ENCODE data around the gene NHLRC3.

NHLRC3 gene

DNA sequence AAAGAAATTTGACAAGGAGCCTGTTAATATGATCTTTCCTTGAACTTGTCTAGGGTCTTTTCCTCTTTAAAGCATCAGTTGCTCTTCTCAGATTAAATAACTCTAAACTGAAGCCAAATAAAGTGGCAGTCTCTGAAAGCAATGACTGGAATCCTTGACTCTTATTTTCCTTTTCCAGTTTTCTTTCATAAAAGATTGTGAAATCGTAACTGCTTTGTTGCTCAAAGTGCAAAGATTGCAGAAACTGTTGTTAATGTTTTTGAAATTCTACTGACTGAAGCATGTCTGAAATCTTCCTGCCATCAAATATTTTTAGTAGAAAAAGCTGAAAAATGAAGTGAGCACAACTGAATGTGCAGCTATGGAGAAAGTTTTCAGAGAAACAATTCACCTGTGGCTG is 1.9 kb downstream of the NHLRC3 start:
- no peak overlapping the region for H3K27ac ChIP-seq (ENCODE audit: low read length)
- no peak overlapping the region for H3K4me3 ChIP-seq (ENCODE audit: low read length)
- H3K4me1 ChIP-seq (ENCODE audit: control insufficient read depth, insufficient read depth, low read length): no peaks in the 10 kb centered on the region; the same call in 1 of the 2 replicates

DNA sequence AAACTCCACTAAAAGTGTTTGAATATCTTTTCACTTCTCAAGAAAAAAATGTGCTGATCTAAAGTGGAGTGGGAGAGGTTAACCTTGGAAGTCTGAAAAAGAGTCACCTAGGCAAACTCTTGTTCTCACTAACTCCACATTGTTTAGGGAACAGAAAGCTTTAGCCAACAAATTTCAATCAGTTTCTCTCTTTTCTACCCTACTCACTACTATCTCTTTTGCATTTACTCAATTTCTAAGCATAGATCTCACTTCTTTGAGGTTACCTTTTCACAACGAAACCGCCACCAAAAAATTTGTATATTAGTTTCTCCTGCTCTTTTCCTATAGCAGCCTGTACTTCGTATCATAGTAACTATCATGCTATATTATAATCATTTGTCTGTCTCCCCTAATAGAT is 6.3 kb downstream of the NHLRC3 start:
- no peak for DNase-seq (ENCODE audit: low read depth, low spot score)
- Histone ChIP-seq H3K4me1 (ENCODE audit: control insufficient read depth, insufficient read depth, low read length) (no peaks in the 10 kb centered on the region), H3K36me3 (ENCODE audit: control insufficient read depth, insufficient read depth, low read length) (peaks cover 2% of the 10 kb centered on the region; the same call in 1 of the 2 replicates), H3K27me3 (ENCODE audit: control insufficient read depth, insufficient read depth, low read length) (no peaks in the 10 kb centered on the region), H3K9me3 (ENCODE audit: control insufficient read depth, insufficient read depth, low read length) (no peaks in the 10 kb centered on the region), H3K4me3 (ENCODE audit: low read length) (no peak overlapping the region), H3K27ac (ENCODE audit: low read length) (no peak overlapping the region)
- WGBS (ENCODE audit: insufficient coverage, insufficient read length): 100% methylated on average over 2 of the region's 3 CpGs

More for the DNA sequence above, 1.9 kb downstream of the NHLRC3 start:
- WGBS (ENCODE audit: insufficient coverage, insufficient read length): no CpG with 5 or more reads among the region's 1 CpG
- DNase-seq (ENCODE audit: low read depth, low spot score): no peak
- H3K36me3 ChIP-seq (ENCODE audit: control insufficient read depth, insufficient read depth, low read length): no peaks in the 10 kb centered on the region
- no peaks in the 10 kb centered on the region for H3K9me3 ChIP-seq (ENCODE audit: control insufficient read depth, insufficient read depth, low read length)
- H3K27me3 ChIP-seq (ENCODE audit: control insufficient read depth, insufficient read depth, low read length): no peaks in the 10 kb centered on the region

DNA sequence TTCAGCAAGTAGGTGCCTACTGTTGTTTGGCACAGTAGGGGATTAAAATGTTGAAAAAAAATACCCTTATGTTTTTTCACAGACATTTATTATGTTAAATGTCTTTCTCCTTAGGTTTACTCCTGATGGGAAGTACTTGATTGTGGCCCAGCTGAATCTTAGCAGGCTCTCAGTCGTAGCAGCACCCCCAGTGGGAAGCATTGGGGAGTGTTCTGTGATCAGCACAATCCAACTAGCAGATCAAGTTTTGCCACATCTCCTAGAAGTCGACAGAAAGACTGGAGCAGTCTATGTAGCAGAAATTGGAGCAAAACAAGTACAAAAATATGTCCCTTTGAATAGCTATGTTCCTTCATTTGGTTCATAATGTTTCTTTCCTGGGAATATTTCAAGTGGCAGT is 9.3 kb downstream of the NHLRC3 start:
- no peak overlapping the region for H3K4me3 ChIP-seq (ENCODE audit: low read length)
- H3K36me3 ChIP-seq (ENCODE audit: control insufficient read depth, insufficient read depth, low read length): peaks cover 2% of the 10 kb centered on the region; the same call in 1 of the 2 replicates
- H3K27ac ChIP-seq (ENCODE audit: low read length): no peak overlapping the region
- H3K27me3 ChIP-seq (ENCODE audit: control insufficient read depth, insufficient read depth, low read length): no peaks in the 10 kb centered on the region
- WGBS (ENCODE audit: insufficient coverage, insufficient read length): no CpG with 5 or more reads among the region's 2 CpGs
- no peak for DNase-seq (ENCODE audit: low read depth, low spot score)
- no peaks in the 10 kb centered on the region; the same call in 1 of the 2 replicates for H3K4me1 ChIP-seq (ENCODE audit: control insufficient read depth, insufficient read depth, low read length)
- H3K9me3 ChIP-seq (ENCODE audit: control insufficient read depth, insufficient read depth, low read length): no peaks in the 10 kb centered on the region

- DNase-seq (ENCODE audit: low read depth, low spot score): no peak
- Histone ChIP-seq H3K4me3 (ENCODE audit: low read length) (no peak overlapping the region), H3K27ac (ENCODE audit: low read length) (no peak overlapping the region), H3K36me3 (ENCODE audit: control insufficient read depth, insufficient read depth, low read length) (peaks cover 2% of the 10 kb centered on the region; the same call in 1 of the 2 replicates), H3K27me3 (ENCODE audit: control insufficient read depth, insufficient read depth, low read length) (no peaks in the 10 kb centered on the region), H3K4me1 (ENCODE audit: control insufficient read depth, insufficient read depth, low read length) (no peaks in the 10 kb centered on the region; the same call in 1 of the 2 replicates), H3K9me3 (ENCODE audit: control insufficient read depth, insufficient read depth, low read length) (no peaks in the 10 kb centered on the region)
Observed at GRCh38 chr13:39048806-39049205, 10.6 kb downstream of the NHLRC3 start.

DNA sequence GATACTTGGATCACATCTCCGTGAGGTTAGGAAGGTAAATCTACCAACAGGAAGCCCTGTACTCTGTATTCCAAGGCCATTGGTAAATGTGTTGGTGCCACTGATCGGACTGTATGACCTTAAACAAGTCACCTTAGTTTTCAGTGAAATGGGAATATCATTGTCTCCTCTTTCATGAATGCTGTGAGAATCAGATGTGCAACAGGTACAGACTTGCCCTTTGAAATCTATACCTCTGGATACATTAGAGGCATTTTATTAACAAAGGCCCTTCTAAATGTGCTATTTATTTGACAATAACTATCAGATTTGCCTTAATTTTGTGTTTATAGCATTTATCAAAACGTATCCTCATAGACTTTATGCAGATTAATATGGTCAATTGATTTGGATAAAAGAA is 11.0 kb downstream of the NHLRC3 start:
- DNase-seq (ENCODE audit: low read depth, low spot score): no peak
- Histone ChIP-seq H3K36me3 (ENCODE audit: control insufficient read depth, insufficient read depth, low read length) (peaks cover 2% of the 10 kb centered on the region; the same call in 1 of the 2 replicates), H3K4me3 (ENCODE audit: low read length) (no peak overlapping the region), H3K27me3 (ENCODE audit: control insufficient read depth, insufficient read depth, low read length) (no peaks in the 10 kb centered on the region), H3K9me3 (ENCODE audit: control insufficient read depth, insufficient read depth, low read length) (no peaks in the 10 kb centered on the region), H3K4me1 (ENCODE audit: control insufficient read depth, insufficient read depth, low read length) (no peaks in the 10 kb centered on the region; the same call in 1 of the 2 replicates), H3K27ac (ENCODE audit: low read length) (no peak overlapping the region)
- WGBS (ENCODE audit: insufficient coverage, insufficient read length): no CpG with 5 or more reads among the region's 3 CpGs

- H3K9me3 ChIP-seq (ENCODE audit: control insufficient read depth, insufficient read depth, low read length): no peaks in the 10 kb centered on the region
- no peaks in the 10 kb centered on the region; the same call in 1 of the 2 replicates for H3K4me1 ChIP-seq (ENCODE audit: control insufficient read depth, insufficient read depth, low read length)
- H3K27me3 ChIP-seq (ENCODE audit: control insufficient read depth, insufficient read depth, low read length): no peaks in the 10 kb centered on the region
- H3K36me3 ChIP-seq (ENCODE audit: control insufficient read depth, insufficient read depth, low read length): peaks cover 2% of the 10 kb centered on the region; the same call in 1 of the 2 replicates
- WGBS (ENCODE audit: insufficient coverage, insufficient read length): no CpG with 5 or more reads among the region's 1 CpG
- no peak overlapping the region for H3K27ac ChIP-seq (ENCODE audit: low read length)
- no peak overlapping the region for H3K4me3 ChIP-seq (ENCODE audit: low read length)
- no peak for DNase-seq (ENCODE audit: low read depth, low spot score)
Observed at GRCh38 chr13:39051157-39051556, 12.9 kb downstream of the NHLRC3 start.

DNA sequence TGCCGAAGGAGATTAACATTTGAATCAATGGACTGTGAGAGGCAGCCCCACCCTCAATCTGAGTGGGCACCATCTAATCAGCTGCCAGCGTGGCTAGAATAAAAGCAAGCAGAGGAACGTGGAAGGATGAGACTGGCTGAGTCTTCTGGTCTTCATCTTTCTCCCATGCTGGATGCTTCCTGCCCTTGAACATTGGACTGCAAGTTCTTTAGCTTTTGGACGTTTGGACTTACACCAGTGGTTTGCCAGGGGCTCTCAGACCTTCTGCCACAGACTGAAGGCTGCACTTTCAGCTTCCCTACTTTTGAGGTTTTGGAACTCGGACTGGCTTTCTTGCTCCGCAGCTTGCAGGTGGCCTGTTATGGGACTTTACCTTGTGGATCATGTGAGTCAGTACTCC is 14.7 kb downstream of the NHLRC3 start:
- Histone ChIP-seq H3K27me3 (ENCODE audit: control insufficient read depth, insufficient read depth, low read length) (no peaks in the 10 kb centered on the region), H3K4me3 (ENCODE audit: low read length) (no peak overlapping the region), H3K36me3 (ENCODE audit: control insufficient read depth, insufficient read depth, low read length) (peaks cover 2% of the 10 kb centered on the region; the same call in 1 of the 2 replicates), H3K9me3 (ENCODE audit: control insufficient read depth, insufficient read depth, low read length) (no peaks in the 10 kb centered on the region), H3K27ac (ENCODE audit: low read length) (no peak overlapping the region), H3K4me1 (ENCODE audit: control insufficient read depth, insufficient read depth, low read length) (no peaks in the 10 kb centered on the region; the same call in 1 of the 2 replicates)
- no CpG with 5 or more reads among the region's 6 CpGs for WGBS (ENCODE audit: insufficient coverage, insufficient read length)
- no peak for DNase-seq (ENCODE audit: low read depth, low spot score)

DNA sequence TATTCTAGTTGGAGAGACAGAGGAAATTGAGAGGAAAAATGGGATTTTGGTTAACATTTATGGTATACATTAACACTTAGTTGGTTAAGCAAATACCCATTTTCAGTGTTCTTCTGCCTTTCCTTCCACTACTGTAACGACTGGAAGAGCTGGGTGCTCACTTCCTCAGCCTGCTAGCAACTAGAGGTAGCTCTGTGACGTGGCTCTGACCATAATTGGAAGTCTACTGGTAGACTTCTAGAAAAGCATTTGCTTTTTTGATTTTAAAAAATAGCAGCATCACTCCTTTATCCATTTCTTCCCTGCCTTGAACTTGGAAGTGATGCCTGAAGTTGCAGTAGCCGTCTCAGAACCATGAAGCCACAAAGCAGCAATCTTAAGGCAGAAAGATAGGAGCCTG is 15.9 kb downstream of the NHLRC3 start:
- WGBS (ENCODE audit: insufficient coverage, insufficient read length): no CpG with 5 or more reads among the region's 3 CpGs

GRCh38 chr13:39056018-39056417 is 17.8 kb downstream of the NHLRC3 start:
- Histone ChIP-seq H3K27ac (ENCODE audit: low read length) (no peak overlapping the region), H3K9me3 (ENCODE audit: control insufficient read depth, insufficient read depth, low read length) (no peaks in the 10 kb centered on the region), H3K4me1 (ENCODE audit: control insufficient read depth, insufficient read depth, low read length) (no peaks in the 10 kb centered on the region; the same call in 1 of the 2 replicates), H3K27me3 (ENCODE audit: control insufficient read depth, insufficient read depth, low read length) (no peaks in the 10 kb centered on the region), H3K36me3 (ENCODE audit: control insufficient read depth, insufficient read depth, low read length) (no peaks in the 10 kb centered on the region), H3K4me3 (ENCODE audit: low read length) (no peak overlapping the region)
- WGBS (ENCODE audit: insufficient coverage, insufficient read length): no CpG with 5 or more reads among the region's 1 CpG
- no peak for DNase-seq (ENCODE audit: low read depth, low spot score)

More for the DNA sequence above, 15.9 kb downstream of the NHLRC3 start:
- H3K4me1 ChIP-seq (ENCODE audit: control insufficient read depth, insufficient read depth, low read length): no peaks in the 10 kb centered on the region; the same call in 1 of the 2 replicates
- H3K27me3 ChIP-seq (ENCODE audit: control insufficient read depth, insufficient read depth, low read length): no peaks in the 10 kb centered on the region
- DNase-seq (ENCODE audit: low read depth, low spot score): no peak
- H3K27ac ChIP-seq (ENCODE audit: low read length): no peak overlapping the region
- H3K9me3 ChIP-seq (ENCODE audit: control insufficient read depth, insufficient read depth, low read length): no peaks in the 10 kb centered on the region
- peaks cover 1% of the 10 kb centered on the region; the same call in 1 of the 2 replicates for H3K36me3 ChIP-seq (ENCODE audit: control insufficient read depth, insufficient read depth, low read length)
- no peak overlapping the region for H3K4me3 ChIP-seq (ENCODE audit: low read length)

DNA sequence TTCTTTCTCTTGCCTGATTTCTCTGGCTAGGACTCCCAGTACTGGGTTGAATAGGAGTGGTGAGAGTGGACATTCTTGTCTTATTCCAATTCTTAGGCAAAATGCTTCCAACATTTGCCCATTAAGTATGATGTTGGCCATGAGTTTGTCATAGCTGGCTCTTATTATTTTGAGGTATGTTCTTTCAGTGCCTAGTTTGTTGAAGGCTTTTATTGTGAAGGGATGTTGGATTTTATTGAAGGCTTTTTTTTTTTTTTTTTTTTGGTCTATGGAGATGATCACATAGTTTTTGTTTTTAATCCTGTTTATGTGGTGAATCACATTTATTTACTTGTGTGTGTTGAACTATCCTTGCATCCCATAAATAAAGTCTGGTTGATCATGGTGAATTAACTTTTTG is 19.8 kb downstream of the NHLRC3 start:
- no peaks in the 10 kb centered on the region for H3K4me1 ChIP-seq (ENCODE audit: control insufficient read depth, insufficient read depth, low read length)
- H3K4me3 ChIP-seq (ENCODE audit: low read length): no peak overlapping the region
- no peak for DNase-seq (ENCODE audit: low read depth, low spot score)
- no peaks in the 10 kb centered on the region for H3K27me3 ChIP-seq (ENCODE audit: control insufficient read depth, insufficient read depth, low read length)
- H3K27ac ChIP-seq (ENCODE audit: low read length): no peak overlapping the region
- H3K36me3 ChIP-seq (ENCODE audit: control insufficient read depth, insufficient read depth, low read length): no peaks in the 10 kb centered on the region
- H3K9me3 ChIP-seq (ENCODE audit: control insufficient read depth, insufficient read depth, low read length): no peaks in the 10 kb centered on the region

GRCh38 chr13:39062004-39062403 is 23.7 kb downstream of the NHLRC3 start:
- H3K9me3 ChIP-seq (ENCODE audit: control insufficient read depth, insufficient read depth, low read length): no peaks in the 10 kb centered on the region
- H3K27ac ChIP-seq (ENCODE audit: low read length): no peak overlapping the region
- no peaks in the 10 kb centered on the region for H3K36me3 ChIP-seq (ENCODE audit: control insufficient read depth, insufficient read depth, low read length)
- no peaks in the 10 kb centered on the region for H3K4me1 ChIP-seq (ENCODE audit: control insufficient read depth, insufficient read depth, low read length)
- no CpG with 5 or more reads among the region's 4 CpGs for WGBS (ENCODE audit: insufficient coverage, insufficient read length)
- H3K27me3 ChIP-seq (ENCODE audit: control insufficient read depth, insufficient read depth, low read length): no peaks in the 10 kb centered on the region
- no peak for DNase-seq (ENCODE audit: low read depth, low spot score)
- H3K4me3 ChIP-seq (ENCODE audit: low read length): no peak overlapping the region

All from iPS DF 6.9 (cell line).